GM21723 (cell line): ENCODE data around the gene PDZD8.
"Not testable (repeated sequence)": the region's sequence is repeated elsewhere in the genome, so short reads cannot be mapped to it uniquely, and the experiment has no call there.

ENCODE experiments used
- ATAC-seq: cut with Tn5 transposase; IDR thresholded peaks from one replicate; pipeline ENCODE4 v1.9.1; 2021; ENCODE audit warnings: mild to moderate bottlenecking, moderate library complexity; ENCODE audit not compliant: unreplicated experiment

PDZD8 gene

DNA sequence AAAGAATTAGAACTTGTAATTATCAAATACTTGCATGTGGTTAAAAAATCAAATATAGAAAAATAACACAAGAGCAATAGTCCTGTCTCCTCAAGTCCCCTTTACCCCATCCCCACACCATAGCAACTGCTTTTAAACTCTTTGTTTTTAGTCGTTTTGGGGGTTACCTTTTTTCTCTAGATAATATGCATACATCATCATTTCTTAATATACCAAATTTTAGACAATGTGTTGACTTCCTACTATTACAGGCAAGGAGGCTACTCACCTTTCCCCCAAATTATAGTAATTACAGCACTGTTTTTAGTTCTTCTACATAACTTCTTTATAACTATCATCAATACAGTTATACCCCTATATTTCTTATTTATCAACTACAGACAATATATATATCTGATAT is 77.0 kb downstream of the PDZD8 start:
- ATAC-seq, result no peak

DNA sequence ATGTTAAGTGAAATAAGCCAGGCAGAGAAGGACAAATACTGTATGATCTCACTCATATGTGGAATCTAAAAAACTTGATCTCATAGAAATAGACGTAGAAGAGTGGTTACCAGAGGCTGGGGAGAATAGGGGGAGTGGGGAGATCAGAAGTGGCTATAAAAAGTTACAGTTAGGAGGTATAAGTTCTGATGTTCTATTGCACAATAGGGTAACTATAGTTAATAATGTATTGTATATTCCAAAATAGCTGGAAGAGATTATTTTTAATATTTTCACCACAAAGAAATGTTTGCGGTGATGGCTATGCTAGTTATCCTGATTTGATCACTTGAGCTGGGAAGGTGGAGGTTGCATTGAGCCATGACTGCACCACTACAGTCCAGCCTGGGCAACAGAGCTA is 80.5 kb downstream of the PDZD8 start:
- ATAC-seq, result no peak

DNA sequence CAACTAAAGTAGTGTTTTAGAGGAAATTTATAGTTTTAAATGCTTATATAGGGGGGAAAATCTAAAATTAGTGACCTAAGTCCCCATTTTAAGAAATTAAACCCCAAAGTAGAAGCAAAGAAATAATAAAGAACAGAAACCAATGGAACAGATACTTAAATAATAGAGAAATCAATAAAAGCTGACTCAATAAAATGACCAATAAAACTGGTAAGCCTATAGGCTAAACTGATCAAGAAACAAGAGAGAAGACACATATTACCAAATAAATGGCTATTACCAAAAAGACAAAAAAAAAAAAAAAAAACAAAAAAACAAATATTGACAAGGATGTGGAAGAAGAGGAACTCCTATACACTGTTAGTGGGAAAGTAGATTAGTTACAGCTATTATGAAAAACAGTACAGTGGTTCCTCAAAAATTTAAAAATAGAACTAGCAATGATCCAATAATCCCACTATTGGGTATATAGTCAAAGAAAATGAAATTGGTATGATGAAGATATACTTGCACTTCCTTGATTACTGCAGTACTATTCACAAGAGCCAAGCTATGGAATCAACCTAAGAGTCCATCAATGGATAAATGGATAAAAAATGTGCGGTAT is 81.1 kb downstream of the PDZD8 start:
- ATAC-seq, result no peak

DNA sequence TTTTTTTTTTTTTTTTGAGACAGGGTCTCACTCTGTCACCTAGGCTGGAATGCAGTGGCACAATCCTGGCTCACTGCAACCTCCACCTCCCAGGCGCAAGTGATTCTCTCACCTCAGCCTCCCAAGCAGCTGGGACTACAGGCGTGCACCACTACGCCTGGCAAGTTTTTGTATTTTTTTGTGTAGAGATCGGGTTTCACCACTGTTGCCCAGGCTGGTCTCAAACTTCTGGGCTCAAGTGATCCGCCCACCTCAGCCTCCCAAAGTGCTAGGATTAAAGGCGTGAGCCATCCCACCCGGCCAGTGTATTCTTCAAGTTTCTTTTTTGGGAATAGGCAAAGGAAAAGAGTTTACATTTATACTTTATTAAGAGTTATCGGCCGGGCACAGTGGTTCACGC is 84.4 kb downstream of the PDZD8 start:
- ATAC-seq, result not testable (repeated sequence)

DNA sequence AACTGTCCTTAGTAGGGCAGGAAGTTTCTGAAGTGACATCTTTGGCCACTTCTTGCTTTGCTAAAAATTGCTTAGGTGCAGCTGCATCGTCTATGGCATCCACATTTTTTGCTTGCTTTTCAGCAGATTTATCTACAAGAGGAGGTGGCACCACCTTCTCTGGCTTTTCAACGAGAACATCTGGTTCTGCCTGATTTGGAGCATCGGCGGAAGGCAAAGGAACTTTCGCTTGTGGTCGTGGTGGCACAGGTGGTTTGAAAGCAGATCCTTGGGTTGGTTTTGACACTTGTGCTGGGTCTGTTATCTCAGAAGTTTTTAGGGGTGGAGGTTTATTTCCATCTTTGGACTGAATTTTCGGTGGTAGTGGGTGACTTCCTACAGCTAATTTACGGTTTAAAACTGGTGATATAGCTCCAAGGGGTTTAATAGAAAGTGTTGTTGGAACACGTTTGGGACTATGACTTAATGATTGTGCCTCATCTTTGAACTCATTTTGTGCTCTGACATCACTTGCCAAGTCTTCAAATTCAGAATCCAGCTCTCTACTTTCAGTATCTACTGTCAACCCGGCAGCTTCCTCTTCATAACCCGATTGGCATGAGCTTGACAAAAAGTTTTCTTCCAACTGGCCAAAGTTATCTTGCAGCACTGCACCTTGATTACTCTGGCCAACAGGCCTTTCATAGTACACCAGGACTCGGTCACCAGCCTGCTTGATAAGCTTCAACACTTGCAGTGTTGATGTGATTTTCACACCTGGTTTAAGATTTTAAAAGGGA is 90.3 kb downstream of the PDZD8 start:
- ATAC-seq, result no peak

DNA sequence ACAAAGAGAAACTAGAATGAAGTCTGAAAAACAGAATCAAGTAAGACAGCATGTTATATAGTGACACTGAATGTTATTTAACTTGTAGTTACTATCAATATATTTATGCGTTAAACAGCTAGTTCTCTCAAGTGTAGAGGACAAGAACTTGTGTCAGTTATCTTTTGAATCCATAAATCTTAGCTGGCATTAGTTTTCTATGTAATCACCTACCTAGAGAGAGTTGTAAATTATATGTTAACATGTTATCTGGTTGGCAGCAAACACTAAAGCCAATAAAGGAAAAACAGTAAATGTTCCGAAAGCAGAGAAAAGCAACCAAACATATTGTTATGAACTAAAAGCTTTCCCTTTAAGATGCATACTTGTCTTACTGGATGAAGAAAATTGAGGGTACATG is 97.6 kb downstream of the PDZD8 start:
- ATAC-seq, result no peak

DNA sequence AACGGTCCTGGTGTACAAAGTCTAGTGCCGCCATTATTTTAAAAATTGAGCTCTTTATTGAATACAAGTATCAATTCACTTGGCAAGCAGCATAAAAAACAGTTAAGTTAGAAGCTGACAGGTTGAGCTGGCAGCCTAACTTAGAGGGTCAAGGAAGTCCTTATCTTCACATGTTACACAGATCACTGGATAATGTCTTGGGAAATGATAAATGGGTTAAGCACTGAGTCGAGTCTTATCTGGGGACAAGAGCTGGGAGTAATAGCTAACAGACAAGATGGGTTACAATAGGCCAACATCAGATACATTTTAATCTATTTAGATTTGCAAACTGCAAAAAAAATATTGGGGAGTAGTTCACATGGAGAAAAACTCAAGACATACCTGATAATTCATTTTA is 100.1 kb downstream of the PDZD8 start:
- no peak for ATAC-seq

DNA sequence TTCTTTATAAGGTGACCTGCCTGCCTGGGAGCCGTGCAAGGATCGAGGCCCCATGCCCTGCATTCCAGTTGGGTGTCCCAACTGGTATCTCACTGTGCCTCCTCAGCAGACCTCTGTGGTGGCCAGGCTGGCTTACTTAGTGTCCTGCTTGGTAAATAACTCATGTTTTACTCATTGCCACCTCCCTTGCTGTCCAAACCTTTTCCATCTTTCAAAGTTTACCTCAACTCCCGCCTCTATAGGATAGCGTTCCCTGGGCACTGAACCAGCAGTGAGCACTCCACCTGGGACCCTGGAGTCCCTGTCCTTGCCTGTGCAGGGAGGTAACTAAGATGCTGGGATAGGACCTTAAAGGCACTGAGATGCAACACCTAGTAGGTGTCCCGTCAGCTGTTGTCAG is 100.7 kb downstream of the PDZD8 start:
- no peak for ATAC-seq

DNA sequence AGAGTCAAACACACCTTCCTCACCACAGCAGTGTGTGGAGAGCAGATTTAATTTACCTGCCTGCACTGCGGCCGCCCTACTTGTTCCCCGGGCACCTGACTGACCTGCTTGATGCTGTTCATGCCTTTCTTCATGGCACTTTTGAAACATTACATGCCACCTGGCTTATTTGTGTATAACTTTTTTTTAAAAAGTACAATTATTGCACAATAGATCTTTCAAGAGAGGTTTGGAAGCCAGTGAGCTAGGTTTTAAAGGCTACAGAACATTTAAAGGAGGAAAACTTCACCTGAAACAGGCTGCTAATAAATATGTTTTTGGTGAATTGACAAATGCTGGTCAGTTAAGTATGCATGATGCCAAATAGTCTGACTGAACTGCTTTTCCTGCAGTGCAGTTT is 101.3 kb downstream of the PDZD8 start:
- ATAC-seq, result no peak

DNA sequence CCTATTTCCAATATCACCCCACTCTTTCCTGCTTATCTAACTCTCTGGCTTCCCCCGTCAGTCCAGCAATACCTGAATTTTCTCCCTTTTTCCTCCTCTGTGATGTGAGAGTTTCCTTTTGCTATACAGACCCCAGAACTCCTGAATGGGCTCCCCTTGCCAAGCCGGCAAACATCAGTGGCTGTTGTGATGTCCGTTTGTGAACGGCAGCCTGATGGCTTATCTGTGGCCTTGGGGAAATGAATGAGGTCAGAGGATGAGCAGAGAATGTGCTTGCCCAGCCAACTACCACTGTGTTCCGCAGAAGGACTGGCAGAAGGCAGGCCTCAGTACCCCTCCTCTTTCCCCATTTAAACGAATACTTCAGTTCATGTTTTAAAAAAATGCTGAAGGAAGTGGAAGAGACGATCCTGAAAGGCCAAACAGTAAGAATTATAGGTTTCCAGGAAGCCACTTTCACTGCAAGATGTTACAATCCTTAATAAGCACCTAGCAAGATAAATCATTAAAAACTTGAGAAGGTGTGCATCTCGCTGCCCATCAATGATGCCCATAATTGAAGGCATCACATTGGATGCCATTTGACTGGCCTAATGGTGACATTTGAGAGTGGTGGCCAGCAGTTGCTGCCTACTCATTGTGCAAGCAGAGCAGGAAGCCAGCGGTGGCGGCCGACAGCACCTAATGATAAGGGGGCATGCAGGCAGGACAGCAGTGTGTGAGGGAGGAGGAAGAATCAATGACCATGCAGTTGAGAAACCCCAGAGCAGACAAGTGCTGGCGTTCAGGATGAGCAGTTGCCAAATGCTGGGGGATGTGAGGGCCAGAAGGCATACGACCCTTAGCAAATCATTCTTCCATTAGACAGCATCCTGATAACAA is 102.8 kb downstream of the PDZD8 start:
- no peak for ATAC-seq

DNA sequence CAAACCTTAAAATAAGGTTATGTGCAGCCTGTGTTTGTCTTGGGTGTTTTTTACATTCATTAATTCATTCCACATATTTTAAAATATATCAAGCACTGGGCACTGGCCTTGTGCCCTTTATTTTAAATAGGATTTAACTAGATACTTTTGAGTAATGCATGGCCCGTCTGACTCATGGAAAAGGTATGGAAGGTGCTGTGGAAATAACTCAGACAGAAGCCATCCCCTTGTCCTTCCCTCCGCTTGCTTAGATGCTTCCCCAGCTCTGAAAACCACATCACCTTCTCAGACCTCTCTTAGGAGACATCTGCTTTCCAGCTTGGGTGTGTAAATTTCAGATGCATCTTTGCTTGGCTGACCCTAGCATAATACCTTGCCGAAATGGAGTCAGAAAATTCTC is 103.8 kb downstream of the PDZD8 start:
- ATAC-seq, result no peak

DNA sequence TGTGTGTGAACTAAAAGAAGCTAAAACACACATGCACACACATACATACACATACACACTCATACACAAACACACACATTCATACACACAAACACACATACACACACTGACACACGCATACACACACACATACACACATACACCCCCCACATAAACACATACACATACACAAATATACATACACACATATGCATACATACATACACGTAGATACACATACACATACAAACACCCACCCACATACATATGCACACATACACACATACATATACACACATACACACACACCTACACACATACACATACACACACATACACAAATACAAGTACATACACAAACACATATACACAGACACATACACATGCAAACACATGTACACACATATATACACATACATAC is 106.3 kb downstream of the PDZD8 start:
- no peak for ATAC-seq

DNA sequence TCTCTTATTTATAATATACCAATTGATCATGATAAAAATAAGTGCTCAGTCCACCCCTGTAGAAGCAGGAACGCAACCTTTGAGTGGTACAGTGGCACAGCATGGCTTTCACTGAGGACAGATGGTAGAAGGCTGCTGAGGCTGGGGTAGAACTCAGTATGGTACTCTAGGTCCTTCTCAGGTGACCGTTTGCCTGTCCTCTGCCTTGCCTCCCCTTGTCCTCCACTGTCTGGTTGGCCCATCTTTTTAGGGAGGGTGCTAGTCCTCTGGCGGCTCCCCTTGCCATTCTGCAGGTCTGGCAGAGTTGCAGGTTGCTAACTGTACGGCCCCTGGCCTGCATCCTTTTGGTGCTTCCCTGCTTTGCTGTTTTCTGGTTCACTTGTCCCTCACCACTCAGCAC is 107.0 kb downstream of the PDZD8 start:
- ATAC-seq, result no peak

DNA sequence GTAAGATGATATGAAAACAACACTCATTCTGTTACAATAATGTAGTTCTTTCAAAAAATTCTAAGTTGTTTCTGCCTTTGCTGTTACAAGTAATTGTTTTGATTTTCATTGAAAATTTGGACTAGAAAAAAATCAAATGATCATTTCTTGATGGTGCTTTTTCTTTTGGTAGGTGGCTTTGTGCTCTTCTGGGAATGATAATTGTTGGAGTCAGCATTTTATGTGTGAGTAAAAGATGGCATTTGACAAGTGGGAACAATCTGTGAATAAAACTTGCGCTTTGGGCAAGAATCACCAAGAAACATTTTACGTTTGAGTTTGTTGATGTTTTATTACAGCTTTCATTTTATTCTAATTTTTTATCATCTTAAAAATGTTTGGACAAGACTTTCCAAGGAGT is 108.4 kb downstream of the PDZD8 start:
- no peak for ATAC-seq

DNA sequence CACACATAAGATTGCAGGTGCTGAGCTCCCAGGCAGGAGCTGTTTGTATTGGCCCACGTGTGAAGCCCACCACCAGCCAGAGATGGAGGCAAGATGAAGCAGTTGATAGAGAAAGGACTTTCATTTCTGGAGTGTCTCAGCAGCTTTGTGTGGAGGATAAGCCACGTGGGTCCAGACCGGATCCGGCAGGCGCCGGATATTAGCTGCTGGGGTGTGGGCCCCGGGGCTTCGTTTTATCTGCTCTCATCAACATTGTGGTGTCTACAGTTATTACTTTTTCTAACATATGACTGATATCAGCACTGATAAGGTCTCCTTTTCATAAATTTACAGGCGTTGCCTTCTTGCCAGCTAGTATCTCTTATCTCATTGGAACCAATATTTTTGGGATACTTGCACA is 108.8 kb downstream of the PDZD8 start:
- ATAC-seq, result no peak

DNA sequence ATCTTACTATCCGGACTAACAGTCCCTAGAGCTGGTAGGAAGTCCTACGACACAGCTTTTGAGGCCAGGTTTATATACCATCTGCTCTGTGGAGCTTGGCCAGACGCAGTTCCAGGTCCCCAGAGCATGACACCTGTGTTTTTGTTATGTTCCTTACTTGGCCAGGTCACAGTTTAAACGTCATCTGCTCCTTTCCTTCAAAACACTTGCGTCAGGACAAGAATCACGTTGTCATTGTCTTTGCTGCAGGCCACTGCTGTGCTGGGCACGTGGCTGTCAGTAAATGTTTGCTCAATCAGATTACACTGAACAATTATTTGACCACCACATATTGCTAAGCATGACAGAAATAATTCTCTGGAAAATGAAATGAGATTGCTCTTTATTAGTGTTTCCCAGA is 110.5 kb downstream of the PDZD8 start:
- ATAC-seq, result no peak

DNA sequence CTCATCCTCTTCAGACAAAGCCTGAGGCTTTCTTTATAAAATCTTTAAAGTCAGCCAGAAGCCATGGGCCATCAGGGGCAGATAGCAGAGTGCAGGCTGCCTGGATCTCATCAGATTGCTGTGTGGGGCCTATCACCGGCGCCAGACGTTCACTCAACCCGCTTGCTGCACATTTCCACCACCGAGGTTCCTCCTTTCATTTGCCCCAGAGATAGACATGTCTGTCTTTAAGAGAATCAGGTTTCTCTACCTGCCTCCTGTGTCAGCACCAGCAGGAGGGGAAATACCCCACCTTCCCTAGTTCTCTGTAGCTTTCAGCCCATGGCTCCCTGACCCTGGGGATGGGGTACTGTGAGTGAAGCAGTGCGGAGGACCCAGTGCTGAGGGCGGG is 112.3 kb downstream of the PDZD8 start:
- ATAC-seq, result no peak

DNA sequence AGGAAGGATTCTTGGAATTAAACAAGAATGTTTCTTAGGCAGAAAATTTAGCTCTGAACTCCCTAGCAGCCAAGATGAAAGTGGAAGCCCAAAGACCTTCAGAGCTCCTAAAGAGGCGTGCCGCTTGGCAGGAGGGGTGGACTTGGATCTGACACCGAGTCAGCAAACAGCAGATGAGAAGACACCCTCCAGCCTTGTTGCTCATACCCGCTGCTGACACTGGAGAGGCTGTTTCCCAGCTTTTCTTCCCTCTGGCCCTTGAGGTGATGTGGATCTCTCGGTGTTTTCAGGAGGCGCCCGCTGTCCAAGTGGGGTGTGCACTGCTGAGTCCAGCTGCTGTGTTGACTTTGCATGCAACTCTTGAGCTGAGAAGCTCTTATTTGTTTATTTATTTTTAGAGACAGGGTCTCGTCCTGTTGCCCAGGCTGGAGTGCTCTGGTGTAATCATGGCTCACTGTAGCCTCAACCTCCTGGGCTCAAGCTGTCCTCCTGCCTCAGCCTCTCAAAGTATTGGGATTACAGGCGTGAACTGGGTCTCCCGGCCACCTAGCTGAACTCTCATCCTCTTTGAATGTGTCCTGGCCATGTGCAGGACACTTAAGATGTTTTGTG is 112.8 kb downstream of the PDZD8 start:
- ATAC-seq, result no peak

DNA sequence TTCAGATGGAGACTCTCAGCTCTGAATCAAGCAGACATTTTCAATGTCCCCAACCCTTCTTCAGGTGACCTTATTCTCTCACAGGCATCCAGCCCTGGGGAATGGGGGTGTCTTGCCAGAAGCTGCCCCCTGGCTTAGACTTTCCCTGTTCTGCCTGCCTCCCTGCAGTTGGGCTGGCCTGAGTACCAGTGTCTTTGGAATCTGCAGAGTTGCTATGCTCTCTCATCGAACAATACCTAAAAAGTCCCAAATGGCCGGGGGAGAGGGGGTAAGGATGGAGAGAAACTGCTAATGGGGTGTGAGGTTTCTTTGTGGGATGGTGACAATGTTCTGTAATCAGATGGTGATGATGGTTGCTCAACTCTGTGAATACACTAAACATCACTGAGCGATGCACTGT is 113.7 kb downstream of the PDZD8 start:
- ATAC-seq, result no peak

DNA sequence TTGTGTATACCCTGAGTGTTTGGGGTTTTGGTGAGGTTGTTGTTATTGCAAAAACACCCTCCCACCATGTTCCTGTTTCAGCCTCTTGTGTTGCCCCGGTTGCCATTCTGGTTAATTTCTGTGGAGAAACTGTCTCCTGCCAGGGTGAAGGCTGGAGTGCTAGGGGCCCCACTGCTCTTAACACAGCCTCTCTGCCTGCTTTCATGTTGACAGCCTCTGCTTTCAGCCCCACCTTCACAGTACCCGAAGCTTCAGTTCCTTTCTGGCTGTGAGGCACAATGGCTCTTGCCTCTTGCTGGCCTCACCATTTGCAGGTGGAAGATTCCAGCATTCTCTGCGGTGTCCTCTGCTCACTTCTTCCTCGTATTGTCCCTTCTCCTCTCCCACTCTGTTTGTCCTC is 115.2 kb downstream of the PDZD8 start:
- ATAC-seq, result no peak

DNA sequence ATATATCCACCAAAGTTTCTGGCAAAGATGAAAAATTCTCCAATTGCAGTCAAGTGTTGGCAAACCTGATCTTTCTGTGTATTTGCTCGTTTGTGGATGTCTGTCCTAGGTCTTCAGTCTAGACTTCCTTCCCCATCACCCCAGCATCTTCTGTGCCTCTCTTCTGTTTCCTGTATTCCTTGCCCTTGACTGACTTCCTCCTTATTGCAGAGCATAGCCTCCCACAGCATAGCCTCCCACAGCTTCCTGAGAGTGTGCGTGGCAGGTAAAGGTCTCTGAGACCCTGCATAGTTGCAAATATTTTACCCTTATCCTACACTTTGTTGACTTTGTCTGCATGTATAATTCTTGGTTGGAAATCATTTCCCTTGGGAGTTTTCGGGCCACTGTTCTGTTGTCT is 116.0 kb downstream of the PDZD8 start:
- ATAC-seq, result no peak

DNA sequence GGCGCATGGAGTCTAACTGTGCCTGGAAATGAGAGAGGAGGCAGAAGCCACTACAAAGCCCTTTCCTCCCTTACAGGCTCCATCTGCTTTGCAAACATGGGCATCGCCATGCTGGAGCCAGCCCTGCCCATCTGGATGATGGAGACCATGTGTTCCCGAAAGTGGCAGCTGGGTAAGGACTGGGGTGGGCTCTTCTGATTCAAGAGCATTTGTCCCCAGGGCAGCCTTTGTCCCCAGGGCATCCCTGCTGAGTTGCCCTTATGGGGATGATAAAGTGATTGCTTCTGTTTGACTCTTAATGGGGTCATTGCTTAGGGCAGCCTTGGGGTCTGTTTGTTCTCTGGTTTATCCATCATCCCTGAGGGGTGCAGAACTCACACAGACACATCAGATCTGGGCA is 117.5 kb downstream of the PDZD8 start:
- ATAC-seq, result no peak
